Measurements from ENCODE around the gene ANTXRL. TPM values are rescaled to one million over a fixed set of nuclear protein-coding genes. Genes with fewer than 3 reads are reported as not detected.

Gene ANTXRL
- total RNA-seq, 4 donors from 2014 or later = not detected

GRCh38 chr10:46290101-46290886 lies 3.5 kb downstream of the ANTXRL start:
- Histone ChIP-seq H3K36me3 (no peaks in the 10 kb centered on the region), H3K27ac (no peak overlapping the region), H3K9me3 (no peaks in the 10 kb centered on the region), H3K27me3 (no peaks in the 10 kb centered on the region), H3K4me1 (peaks cover 0 to 8% (median 3%) of the 10 kb centered on the region in 4 donors), H3K4me3 (no peak overlapping the region)
- 95 to 96% methylated on average over 13 to 15 of the region's 15 CpGs for WGBS, 2 donors (ENCODE audit: low coverage in 1 of 2)
- intact Hi-C loops (cut with DNase I; ENCODE audit: low total_unique reads) (no loop called here), in situ Hi-C loops (cut with MboI; ENCODE audit: low pct_ligation_motif_present in 1 of 4, low pct_unique_long_range_greater_than_20kb in 1 of 4, low sequenced_read_pairs in 3 of 4) (loop anchor here in 1 of 4 donors (25.0 kb wide), 1 partner anchor 1097 kb away; the partner anchor contains the start of gene ZNF488)
- no peak for TF ChIP-seq CTCF (IDR thresholded peaks at IDR 0.05)
- TF ChIP-seq EP300 (IDR thresholded peaks at IDR 0.05; ENCODE audit: low read depth) = no peak
- TF ChIP-seq POLR2A (IDR thresholded peaks at IDR 0.05) = no peak
- TF ChIP-seq POLR2AphosphoS5 (IDR thresholded peaks at IDR 0.05) = no peak
- no peak for DNase-seq

GRCh38 chr10:46291817-46292572 lies 5.2 kb downstream of the ANTXRL start:
- no peak overlapping the region for H3K4me3 ChIP-seq
- 52 to 83% methylated on average over 1 to 10 of the region's 10 CpGs for WGBS, 2 donors (ENCODE audit: low coverage in 1 of 2)
- TF ChIP-seq POLR2A (IDR thresholded peaks at IDR 0.05) (no peak), POLR2AphosphoS5 (IDR thresholded peaks at IDR 0.05) (no peak), CTCF (IDR thresholded peaks at IDR 0.05) (no peak), EP300 (IDR thresholded peaks at IDR 0.05; ENCODE audit: low read depth) (no peak)
- intact Hi-C loops (cut with DNase I; ENCODE audit: low total_unique reads) (no loop called here), in situ Hi-C loops (cut with MboI; ENCODE audit: low pct_ligation_motif_present in 1 of 4, low pct_unique_long_range_greater_than_20kb in 1 of 4, low sequenced_read_pairs in 3 of 4) (loop anchor here in 1 of 4 donors (25.0 kb wide), 1 partner anchor 1095 kb away; the partner anchor contains the start of gene ZNF488)
- peaks cover 0 to 6% (median 2%) of the 10 kb centered on the region in 4 donors for H3K4me1 ChIP-seq
- no peaks in the 10 kb centered on the region for H3K27me3 ChIP-seq
- H3K36me3 ChIP-seq = no peaks in the 10 kb centered on the region
- no peaks in the 10 kb centered on the region for H3K9me3 ChIP-seq
- no peak overlapping the region for H3K27ac ChIP-seq
- peak; percentile 17 for DNase-seq

GRCh38 chr10:46292573-46293023 lies 5.8 kb downstream of the ANTXRL start:
- in situ Hi-C loops (cut with MboI; ENCODE audit: low pct_ligation_motif_present in 1 of 4, low pct_unique_long_range_greater_than_20kb in 1 of 4, low sequenced_read_pairs in 3 of 4) (loop anchor here in 1 of 4 donors (25.0 kb wide), 1 partner anchor 1095 kb away; the partner anchor contains the start of gene ZNF488), intact Hi-C loops (cut with DNase I; ENCODE audit: low total_unique reads) (no loop called here)
- Histone ChIP-seq H3K27ac (no peak overlapping the region), H3K36me3 (no peaks in the 10 kb centered on the region), H3K4me3 (no peak overlapping the region), H3K27me3 (no peaks in the 10 kb centered on the region), H3K4me1 (peaks cover 0 to 6% (median 2%) of the 10 kb centered on the region in 4 donors), H3K9me3 (no peaks in the 10 kb centered on the region)
- WGBS, 2 donors (ENCODE audit: low coverage in 1 of 2) = 79 to 90% methylated on average over 2 to 6 of the region's 6 CpGs
- TF ChIP-seq EP300 (IDR thresholded peaks at IDR 0.05; ENCODE audit: low read depth) = no peak
- no peak for TF ChIP-seq POLR2AphosphoS5 (IDR thresholded peaks at IDR 0.05)
- no peak for TF ChIP-seq POLR2A (IDR thresholded peaks at IDR 0.05)
- TF ChIP-seq CTCF (IDR thresholded peaks at IDR 0.05) = no peak
- peak; percentile 3 for DNase-seq

GRCh38 chr10:46293228-46293627 lies 6.4 kb downstream of the ANTXRL start:
- intact Hi-C loops (cut with DNase I; ENCODE audit: low total_unique reads) (no loop called here), in situ Hi-C loops (cut with MboI; ENCODE audit: low pct_ligation_motif_present in 1 of 4, low pct_unique_long_range_greater_than_20kb in 1 of 4, low sequenced_read_pairs in 3 of 4) (loop anchor here in 1 of 4 donors (25.0 kb wide), 1 partner anchor 1094 kb away; the partner anchor contains the start of gene ZNF488)
- H3K27ac ChIP-seq = no peak overlapping the region
- H3K36me3 ChIP-seq = no peaks in the 10 kb centered on the region
- H3K9me3 ChIP-seq = no peaks in the 10 kb centered on the region
- no peak for TF ChIP-seq CTCF (IDR thresholded peaks at IDR 0.05)
- TF ChIP-seq EP300 (IDR thresholded peaks at IDR 0.05; ENCODE audit: low read depth) = no peak
- no peak for TF ChIP-seq POLR2A (IDR thresholded peaks at IDR 0.05)
- TF ChIP-seq POLR2AphosphoS5 (IDR thresholded peaks at IDR 0.05) = no peak
- no peak for DNase-seq
- WGBS, 2 donors (ENCODE audit: low coverage in 1 of 2) = 84 to 90% methylated on average over 2 to 8 of the region's 8 CpGs
- no peaks in the 10 kb centered on the region for H3K27me3 ChIP-seq
- H3K4me1 ChIP-seq = peaks cover 0 to 6% (median 2%) of the 10 kb centered on the region in 4 donors
- no peak overlapping the region for H3K4me3 ChIP-seq

Data from transverse colon (tissue), 4 donors.